SU-DHL-6 (cell line): ENCODE results near the gene NDUFAB1.

Source experiments
- H2AFZ ChIP-seq: fragments of 200-600 bp; sonication (generic); 2 replicates; pipeline ENCODE4 v1.6.1; 2014; ENCODE audit warnings: low read depth, mild to moderate bottlenecking, moderate library complexity, mixed read lengths, antibody characterized with exemption, low read length; ENCODE audit not compliant: severe bottlenecking
- H3F3A ChIP-seq: fragments of 200-600 bp; shearing (Covaris generic); 2 replicates; pipeline ENCODE4 v1.6.0; 2016; ENCODE audit warnings: antibody characterized with exemption, mild to moderate bottlenecking; ENCODE audit not compliant: insufficient read depth
- H3K27ac ChIP-seq: fragments of 200-600 bp; sonication (generic); 2 replicates; pipeline ENCODE4 v1.5.1; 2016; ENCODE audit warnings: low read depth, mild to moderate bottlenecking, low read length, moderate library complexity, mixed read lengths
- H3K27me3 ChIP-seq: fragments of 200-600 bp; sonication (generic), shearing (Covaris generic); 2 replicates; pipeline ENCODE4 v1.6.0; 2014; ENCODE audit warnings: mild to moderate bottlenecking, low read length
- H3K36me3 ChIP-seq: fragments of 200-600 bp; sonication (generic); 2 replicates; pipeline ENCODE4 v1.6.1; 2014; ENCODE audit warnings: mild to moderate bottlenecking, low read length, mixed read lengths
- H3K4me2 ChIP-seq: fragments of 300-600, 200-600 bp; shearing (Covaris generic), sonication (generic); 2 replicates; pipeline ENCODE4 v1.6.0; 2014; ENCODE audit warnings: low read length, low read depth, mild to moderate bottlenecking; ENCODE audit not compliant: poor library complexity, severe bottlenecking
- H3K4me3 ChIP-seq: fragments of 200-600 bp; sonication (generic); 2 replicates; pipeline ENCODE4 v1.5.1; 2014; ENCODE audit warnings: antibody characterized with exemption, low read length, mild to moderate bottlenecking, mixed read lengths; ENCODE audit not compliant: insufficient read depth, poor library complexity, severe bottlenecking
- H3K79me2 ChIP-seq: fragments of 200-600 bp; sonication (generic); 2 replicates; pipeline ENCODE4 v1.6.1; 2014; ENCODE audit warnings: mild to moderate bottlenecking, low read length, moderate library complexity; ENCODE audit not compliant: insufficient read depth
- H3K9ac ChIP-seq: fragments of 200-600 bp; sonication (generic); 2 replicates; pipeline ENCODE4 v1.7.0; 2014; ENCODE audit warnings: mild to moderate bottlenecking, low read length
- H3K9me2 ChIP-seq: fragments of 200-600 bp; sonication (generic); replicated peaks from 2 replicates; pipeline ENCODE4 v1.6.1; 2014; ENCODE audit warnings: low read length; ENCODE audit not compliant: insufficient read depth
- H3K9me3 ChIP-seq: fragments of 200-600 bp; sonication (generic); 2 replicates; pipeline ENCODE4 v1.6.1; 2014; ENCODE audit warnings: low read length, mixed read lengths; ENCODE audit not compliant: insufficient read depth
- H4K20me1 ChIP-seq: fragments of 200-600 bp; sonication (generic); 2 replicates; pipeline ENCODE4 v1.6.1; 2014; ENCODE audit warnings: low read depth, mild to moderate bottlenecking, antibody characterized with exemption, low read length, moderate library complexity, mixed read lengths
- EZH2phosphoT487 ChIP-seq: fragments of 200-600 bp; sonication (generic), shearing (Covaris generic); conservative IDR thresholded peaks from 2 replicates; pipeline ENCODE4 v1.6.1; 2018; ENCODE audit warnings: mild to moderate bottlenecking, antibody characterized with exemption, low read length, moderate library complexity, mixed read lengths
- TF ChIP-seq, protein P1 (sequence below): fragments of 200-600 bp; sonication (generic); IDR thresholded peaks from one replicate; pipeline ENCODE4 v1.5.1; 2017; ENCODE audit warnings: antibody characterized with exemption, mild to moderate bottlenecking, low read length, moderate library complexity; ENCODE audit not compliant: insufficient read depth, poor library complexity, severe bottlenecking

NDUFAB1 gene

DNA sequence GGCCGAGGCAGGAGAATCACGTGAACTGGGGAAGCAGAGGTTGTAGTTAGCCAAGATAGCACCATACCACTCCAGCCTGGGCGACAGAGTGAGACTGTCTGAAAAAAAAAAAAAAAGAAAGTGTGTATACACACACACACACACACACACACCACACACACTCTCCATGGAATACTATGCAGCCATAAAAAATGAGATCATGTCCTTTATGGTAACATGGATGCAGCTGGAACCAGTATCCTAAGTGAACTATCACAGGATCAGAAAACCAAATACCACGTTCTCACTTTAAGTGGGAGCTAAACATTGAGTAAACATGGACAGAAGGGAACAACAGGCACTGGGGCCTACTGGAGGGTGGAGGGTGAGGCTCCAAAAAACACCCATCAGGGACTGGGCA, 16.7 kb downstream of the NDUFAB1 start:
- Histone ChIP-seq H3K27me3 (no peaks in the 10 kb centered on the region), H3K36me3 (peaks cover 7% of the 10 kb centered on the region; the same call in 1 of the 2 replicates), H4K20me1 (no peaks in the 10 kb centered on the region), H3F3A (peaks cover 10% of the 10 kb centered on the region; the same call in 1 of the 2 replicates), H3K4me2 (no peak overlapping the region), H3K9me2 (no peaks in the 10 kb centered on the region), H3K9ac (no peak overlapping the region), H2AFZ (no peak overlapping the region), H3K79me2 (no peaks in the 10 kb centered on the region), H3K4me3 (no peak overlapping the region), H3K9me3 (no peaks in the 10 kb centered on the region), H3K27ac (no peak overlapping the region)
- no peak for TF ChIP-seq EZH2phosphoT487
- TF ChIP-seq, protein P1, sequence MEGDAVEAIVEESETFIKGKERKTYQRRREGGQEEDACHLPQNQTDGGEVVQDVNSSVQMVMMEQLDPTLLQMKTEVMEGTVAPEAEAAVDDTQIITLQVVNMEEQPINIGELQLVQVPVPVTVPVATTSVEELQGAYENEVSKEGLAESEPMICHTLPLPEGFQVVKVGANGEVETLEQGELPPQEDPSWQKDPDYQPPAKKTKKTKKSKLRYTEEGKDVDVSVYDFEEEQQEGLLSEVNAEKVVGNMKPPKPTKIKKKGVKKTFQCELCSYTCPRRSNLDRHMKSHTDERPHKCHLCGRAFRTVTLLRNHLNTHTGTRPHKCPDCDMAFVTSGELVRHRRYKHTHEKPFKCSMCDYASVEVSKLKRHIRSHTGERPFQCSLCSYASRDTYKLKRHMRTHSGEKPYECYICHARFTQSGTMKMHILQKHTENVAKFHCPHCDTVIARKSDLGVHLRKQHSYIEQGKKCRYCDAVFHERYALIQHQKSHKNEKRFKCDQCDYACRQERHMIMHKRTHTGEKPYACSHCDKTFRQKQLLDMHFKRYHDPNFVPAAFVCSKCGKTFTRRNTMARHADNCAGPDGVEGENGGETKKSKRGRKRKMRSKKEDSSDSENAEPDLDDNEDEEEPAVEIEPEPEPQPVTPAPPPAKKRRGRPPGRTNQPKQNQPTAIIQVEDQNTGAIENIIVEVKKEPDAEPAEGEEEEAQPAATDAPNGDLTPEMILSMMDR, result no peak

DNA sequence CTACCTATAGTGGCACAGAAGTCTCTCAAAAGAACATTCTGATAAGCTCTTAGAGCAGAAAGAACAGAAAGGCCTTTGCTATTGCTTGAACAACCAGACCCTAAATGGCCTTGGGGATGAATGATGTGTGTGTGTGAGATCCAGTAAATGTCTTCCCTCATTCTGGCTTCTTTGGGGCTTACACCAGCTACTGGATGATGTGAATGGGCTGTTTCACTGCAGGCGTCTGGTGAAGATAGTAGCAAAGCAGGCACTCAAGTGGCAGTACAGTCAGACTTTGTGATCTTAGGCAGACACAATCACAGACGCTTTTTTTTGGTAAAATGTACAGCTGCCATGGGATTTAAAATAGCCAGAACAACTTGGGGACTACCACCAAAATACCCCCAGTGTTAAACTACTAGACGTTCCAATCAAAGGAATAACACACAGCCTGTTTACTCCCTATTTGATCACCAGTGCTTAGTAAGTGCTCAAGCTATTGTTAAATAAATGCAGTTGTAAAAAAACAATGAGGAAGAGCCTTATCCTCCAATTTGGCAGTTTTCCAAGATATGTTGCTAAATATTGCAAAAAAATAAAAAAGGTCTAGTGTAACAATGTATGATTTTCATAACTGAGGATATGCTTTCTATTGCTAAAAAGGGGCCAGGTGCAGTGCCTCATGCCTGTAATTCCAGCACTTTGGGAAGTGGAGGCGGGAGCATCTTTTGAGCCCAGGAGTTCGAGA, 17.9 kb downstream of the NDUFAB1 start:
- Histone ChIP-seq H3K4me2 (no peak overlapping the region), H2AFZ (no peak overlapping the region), H3K79me2 (no peaks in the 10 kb centered on the region), H3K4me3 (no peak overlapping the region), H4K20me1 (no peaks in the 10 kb centered on the region), H3K27ac (no peak overlapping the region), H3K9ac (no peak overlapping the region), H3K36me3 (peaks cover 6% of the 10 kb centered on the region; the same call in 1 of the 2 replicates), H3K9me2 (no peaks in the 10 kb centered on the region), H3K9me3 (no peaks in the 10 kb centered on the region), H3F3A (peaks cover 10% of the 10 kb centered on the region; the same call in 1 of the 2 replicates), H3K27me3 (no peaks in the 10 kb centered on the region)
- no peak for TF ChIP-seq EZH2phosphoT487
- TF ChIP-seq, protein P1, result no peak

DNA sequence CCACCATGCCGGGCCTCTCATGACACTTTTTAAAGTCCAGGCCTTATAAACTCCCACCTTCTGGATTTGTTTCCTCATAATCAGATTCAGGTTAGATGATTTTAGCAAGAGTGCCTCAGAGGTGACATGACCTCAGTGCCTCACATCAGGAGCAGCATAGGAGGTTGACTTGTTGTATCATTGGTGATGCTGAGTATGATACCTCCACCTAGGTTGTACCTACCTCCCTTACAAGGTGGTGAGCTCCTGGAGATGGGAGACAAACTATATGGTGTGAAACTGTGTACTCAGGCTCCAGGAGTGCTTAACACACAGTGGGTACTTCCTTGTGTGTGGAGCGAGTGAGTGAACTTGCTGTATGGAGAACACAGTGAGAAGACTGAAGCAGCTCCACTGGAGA, 18.6 kb downstream of the NDUFAB1 start:
- peaks cover 6% of the 10 kb centered on the region; the same call in 1 of the 2 replicates for H3K36me3 ChIP-seq
- H3K4me2 ChIP-seq, result no peak overlapping the region
- no peaks in the 10 kb centered on the region for H4K20me1 ChIP-seq
- TF ChIP-seq, protein P1, result no peak
- no peak for TF ChIP-seq EZH2phosphoT487
- H3K9me3 ChIP-seq, result no peaks in the 10 kb centered on the region
- H3K27ac ChIP-seq, result no peak overlapping the region
- no peak overlapping the region for H3K4me3 ChIP-seq
- H3K79me2 ChIP-seq, result no peaks in the 10 kb centered on the region
- H3K9me2 ChIP-seq, result no peaks in the 10 kb centered on the region
- H3K27me3 ChIP-seq, result no peaks in the 10 kb centered on the region
- peaks cover 10% of the 10 kb centered on the region; the same call in 1 of the 2 replicates for H3F3A ChIP-seq
- H2AFZ ChIP-seq, result no peak overlapping the region
- H3K9ac ChIP-seq, result no peak overlapping the region
